HCT116 (cell line): ENCODE results near the gene CHD3. TPM values are rescaled to one million over a fixed set of nuclear protein-coding genes. Genes with fewer than 3 reads are reported as not detected.

Experiments used
- ATAC-seq: fragments of 200-7000 bp; cut with Tn5 transposase; 2 replicates; pipeline ENCODE4 v1.9.1; 2020; ENCODE audit warnings: mild to moderate bottlenecking, moderate library complexity
- BruUV-seq: library from RNA; stranded (reverse); fragments of 400-500 nt; replicated peaks from 2 replicates; lab custom pipeline; 2021; lab: Mats Ljungman, UMichigan
- CTCF ChIA-PET: fragments of 300-600 bp; sonication (Branson Sonifier 250); formaldehyde crosslinking; loops from one replicate; lab custom pipeline; 2021; ENCODE audit warnings: antibody characterized with exemption; lab: Charles Lee
- POLR2A ChIA-PET: fragments of 300-600, 350-600 bp; sonication (Branson Sonifier 250); formaldehyde crosslinking; loops from one replicate; lab custom pipeline; 2021; ENCODE audit warnings: antibody characterized with exemption; lab: Charles Lee
- RAD21 ChIA-PET, 2 experiments: fragments of 300-600 bp; sonication (Branson Sonifier 250); formaldehyde crosslinking; loops; one replicate each; lab custom pipeline; 2023; ENCODE audit warnings: low total read pairs in 2 of 2; ENCODE audit not compliant: uncharacterized antibody in 2 of 2, unreplicated experiment in 2 of 2, low non-redundant PET in 1 of 2; lab: Charles Lee
- DNase-seq: peaks from one replicate; pipeline ENCODE4 v3.0.0-alpha.2; 2010; ENCODE audit warnings: low read depth, low spot score
- H2AFZ ChIP-seq: fragments of 200-600 bp; shearing (Covaris generic), sonication (generic); 2 replicates; pipeline ENCODE4 v1.6.1; 2017; ENCODE audit warnings: low read depth, mixed run types, mixed read lengths, antibody characterized with exemption, low read length; ENCODE audit not compliant: poor library complexity, severe bottlenecking
- H3K27ac ChIP-seq: 2 replicates; pipeline ENCODE4 v1.5.1; 2012; ENCODE audit warnings: low read depth, low read length
- H3K27me3 ChIP-seq: fragments of 200-600 bp; sonication (generic); 2 replicates; pipeline ENCODE4 v1.6.1; 2016; ENCODE audit warnings: mixed run types, low read length, mixed read lengths; ENCODE audit not compliant: insufficient read depth
- H3K36me3 ChIP-seq, 2 experiments: fragments of 200-500 bp in 1 of 2; fragments of 200-600 bp in 1 of 2; sonication (Bioruptor generic) in 1 of 2; sonication (generic) in 1 of 2; 2 replicates each; pipeline versions ENCODE4 v1.5.1 to v1.6.1; 2014 to 2016; ENCODE audit warnings: low read length in 2 of 2, inconsistent platforms in 1 of 2, mixed read lengths in 1 of 2, mixed run types in 1 of 2; ENCODE audit not compliant: insufficient read depth in 2 of 2, control insufficient read depth in 1 of 2
- H3K4me1 ChIP-seq, 2 experiments: fragments of 200-600 bp in 1 of 2; sonication (generic) in 1 of 2; 2 replicates each; pipeline versions ENCODE4 v1.5.1 to v1.6.1; 2012 to 2017; ENCODE audit warnings: low read length in 2 of 2, inconsistent platforms in 1 of 2, mild to moderate bottlenecking in 1 of 2, mixed read lengths in 1 of 2, mixed run types in 1 of 2, moderate library complexity in 1 of 2; ENCODE audit not compliant: insufficient read depth in 2 of 2, control insufficient read depth in 1 of 2
- H3K4me2 ChIP-seq: fragments of 200-600 bp; sonication (generic); 2 replicates; pipeline ENCODE4 v1.6.1; 2017; ENCODE audit warnings: mixed run types, low read length, mixed read lengths
- H3K4me3 ChIP-seq, 2 experiments: fragments of 200-600 bp in 1 of 2; sonication (generic) in 1 of 2; replicated peaks in 1 of 2; 2 replicates each; pipeline ENCODE4 v1.5.1; 2011 to 2016; ENCODE audit warnings: low read length in 2 of 2, control low read depth in 1 of 2, low read depth in 1 of 2, mild to moderate bottlenecking in 1 of 2, mixed read lengths in 1 of 2, mixed run types in 1 of 2
- H3K79me2 ChIP-seq: fragments of 200-600 bp; sonication (generic); 2 replicates; pipeline ENCODE4 v1.6.1; 2017; ENCODE audit warnings: mild to moderate bottlenecking, mixed run types, low read length, moderate library complexity, mixed read lengths; ENCODE audit not compliant: insufficient read depth
- H3K9ac ChIP-seq: fragments of 200-600 bp; sonication (generic); 2 replicates; pipeline ENCODE4 v1.6.1; 2016; ENCODE audit warnings: low read length, mixed read lengths
- H3K9me2 ChIP-seq: fragments of 200-600 bp; sonication (generic), shearing (Covaris generic); 2 replicates; pipeline ENCODE4 v1.6.1; 2017; ENCODE audit warnings: mixed run types, mild to moderate bottlenecking, moderate library complexity; ENCODE audit not compliant: insufficient read depth
- H3K9me3 ChIP-seq, 2 experiments: fragments of 200-500 bp in 1 of 2; fragments of 200-600 bp in 1 of 2; sonication (Bioruptor generic) in 1 of 2; sonication (generic) in 1 of 2; 2 replicates each; pipeline ENCODE4 v1.6.1; 2014 to 2017; ENCODE audit warnings: low read length in 2 of 2, mixed read lengths in 2 of 2, inconsistent platforms in 1 of 2, low read depth in 1 of 2, mild to moderate bottlenecking in 1 of 2, mixed run types in 1 of 2, moderate library complexity in 1 of 2; ENCODE audit not compliant: control insufficient read depth in 1 of 2, insufficient read depth in 1 of 2
- H4K20me1 ChIP-seq: fragments of 200-600 bp; sonication (generic), shearing (Covaris generic); 2 replicates; pipeline ENCODE4 v1.6.1; 2017; ENCODE audit warnings: mixed run types, mild to moderate bottlenecking, moderate library complexity; ENCODE audit not compliant: insufficient read depth
- FOSL1 ChIP-seq: IDR thresholded peaks from 2 replicates; pipeline ENCODE4 v1.6.1; 2012; ENCODE audit warnings: low read depth
- JUND ChIP-seq: IDR thresholded peaks from 2 replicates; pipeline ENCODE4 v1.6.1; 2012
- POLR2AphosphoS5 ChIP-seq: IDR thresholded peaks from 2 replicates; pipeline ENCODE4 v1.6.1; 2011; ENCODE audit warnings: mild to moderate bottlenecking, low read depth, low read length, moderate library complexity
- SRF ChIP-seq: IDR thresholded peaks from 2 replicates; pipeline ENCODE4 v1.6.1; 2012; ENCODE audit warnings: low read depth
- YY1 ChIP-seq: IDR thresholded peaks from 2 replicates; pipeline ENCODE4 v1.6.1; 2011; ENCODE audit warnings: low read length, low read depth, moderate library complexity, mild to moderate bottlenecking; ENCODE audit not compliant: insufficient replicate concordance; ENCODE audit errors: extremely low read depth
- ZNF274 ChIP-seq: fragments of 200-500 bp; sonication (Bioruptor generic); IDR thresholded peaks from 2 replicates; pipeline ENCODE4 v1.6.1; 2014; ENCODE audit warnings: mild to moderate bottlenecking, low read depth, low read length, inconsistent platforms
- intact Hi-C: fragments of 100-400 bp; cut with micrococcal nuclease; formaldehyde crosslinking; loops from 2 replicates; pipeline ENCODE4 v1.10.0; 2022
- total RNA-seq: library from RNA; stranded (reverse); gene quantifications from one replicate; pipeline ENCODE4 v1.2.1, GENCODE V29; 2021; ENCODE audit not compliant: unreplicated experiment
- TF ChIP-seq, protein P1 (sequence below): IDR thresholded peaks from 2 replicates; pipeline ENCODE4 v1.6.1; 2011; ENCODE audit warnings: mild to moderate bottlenecking, low read length, moderate library complexity; ENCODE audit not compliant: insufficient replicate concordance; ENCODE audit errors: extremely low read depth
- TF ChIP-seq, protein P2 (sequence below): IDR thresholded peaks from 2 replicates; pipeline ENCODE4 v1.6.1; 2012; ENCODE audit warnings: low read depth
- TF ChIP-seq, protein P3 (sequence below): IDR thresholded peaks from 2 replicates; pipeline ENCODE4 v1.6.1; 2012

The CHD3 gene
- total RNA-seq, 1 experiment from 2014 or later = 54.8 TPM

DNA sequence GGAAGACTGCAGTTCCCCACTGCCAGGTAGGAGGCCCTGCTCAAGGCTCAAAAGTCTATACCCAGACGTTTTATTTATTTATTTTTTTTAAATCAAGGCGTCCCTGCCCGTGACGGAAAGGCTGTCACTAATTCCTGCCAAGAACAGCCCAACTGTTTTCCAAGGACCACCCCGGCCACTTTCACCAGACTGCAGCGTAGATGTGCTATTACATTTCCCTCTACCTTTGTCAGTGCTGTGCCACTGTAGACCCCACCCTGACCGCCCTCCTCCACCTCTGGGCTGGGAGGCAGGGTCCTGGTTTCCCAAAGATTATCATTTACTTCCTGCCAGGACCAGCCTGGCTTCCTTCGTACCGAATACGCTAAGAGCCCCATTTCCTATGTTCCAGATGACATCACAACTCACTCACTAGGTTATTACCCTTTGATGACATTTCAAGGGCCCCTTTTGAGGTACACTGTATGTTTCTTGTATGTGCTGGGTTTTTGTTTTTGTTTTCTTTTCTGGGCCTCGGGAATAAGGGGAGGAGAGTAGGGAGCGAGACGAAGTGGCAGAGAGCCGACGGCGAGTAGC lies 33.8 kb downstream of the CHD3 start:
- TF ChIP-seq, protein P1, sequence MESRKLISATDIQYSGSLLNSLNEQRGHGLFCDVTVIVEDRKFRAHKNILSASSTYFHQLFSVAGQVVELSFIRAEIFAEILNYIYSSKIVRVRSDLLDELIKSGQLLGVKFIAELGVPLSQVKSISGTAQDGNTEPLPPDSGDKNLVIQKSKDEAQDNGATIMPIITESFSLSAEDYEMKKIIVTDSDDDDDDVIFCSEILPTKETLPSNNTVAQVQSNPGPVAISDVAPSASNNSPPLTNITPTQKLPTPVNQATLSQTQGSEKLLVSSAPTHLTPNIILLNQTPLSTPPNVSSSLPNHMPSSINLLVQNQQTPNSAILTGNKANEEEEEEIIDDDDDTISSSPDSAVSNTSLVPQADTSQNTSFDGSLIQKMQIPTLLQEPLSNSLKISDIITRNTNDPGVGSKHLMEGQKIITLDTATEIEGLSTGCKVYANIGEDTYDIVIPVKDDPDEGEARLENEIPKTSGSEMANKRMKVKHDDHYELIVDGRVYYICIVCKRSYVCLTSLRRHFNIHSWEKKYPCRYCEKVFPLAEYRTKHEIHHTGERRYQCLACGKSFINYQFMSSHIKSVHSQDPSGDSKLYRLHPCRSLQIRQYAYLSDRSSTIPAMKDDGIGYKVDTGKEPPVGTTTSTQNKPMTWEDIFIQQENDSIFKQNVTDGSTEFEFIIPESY = no peak
- TF ChIP-seq, protein P2, sequence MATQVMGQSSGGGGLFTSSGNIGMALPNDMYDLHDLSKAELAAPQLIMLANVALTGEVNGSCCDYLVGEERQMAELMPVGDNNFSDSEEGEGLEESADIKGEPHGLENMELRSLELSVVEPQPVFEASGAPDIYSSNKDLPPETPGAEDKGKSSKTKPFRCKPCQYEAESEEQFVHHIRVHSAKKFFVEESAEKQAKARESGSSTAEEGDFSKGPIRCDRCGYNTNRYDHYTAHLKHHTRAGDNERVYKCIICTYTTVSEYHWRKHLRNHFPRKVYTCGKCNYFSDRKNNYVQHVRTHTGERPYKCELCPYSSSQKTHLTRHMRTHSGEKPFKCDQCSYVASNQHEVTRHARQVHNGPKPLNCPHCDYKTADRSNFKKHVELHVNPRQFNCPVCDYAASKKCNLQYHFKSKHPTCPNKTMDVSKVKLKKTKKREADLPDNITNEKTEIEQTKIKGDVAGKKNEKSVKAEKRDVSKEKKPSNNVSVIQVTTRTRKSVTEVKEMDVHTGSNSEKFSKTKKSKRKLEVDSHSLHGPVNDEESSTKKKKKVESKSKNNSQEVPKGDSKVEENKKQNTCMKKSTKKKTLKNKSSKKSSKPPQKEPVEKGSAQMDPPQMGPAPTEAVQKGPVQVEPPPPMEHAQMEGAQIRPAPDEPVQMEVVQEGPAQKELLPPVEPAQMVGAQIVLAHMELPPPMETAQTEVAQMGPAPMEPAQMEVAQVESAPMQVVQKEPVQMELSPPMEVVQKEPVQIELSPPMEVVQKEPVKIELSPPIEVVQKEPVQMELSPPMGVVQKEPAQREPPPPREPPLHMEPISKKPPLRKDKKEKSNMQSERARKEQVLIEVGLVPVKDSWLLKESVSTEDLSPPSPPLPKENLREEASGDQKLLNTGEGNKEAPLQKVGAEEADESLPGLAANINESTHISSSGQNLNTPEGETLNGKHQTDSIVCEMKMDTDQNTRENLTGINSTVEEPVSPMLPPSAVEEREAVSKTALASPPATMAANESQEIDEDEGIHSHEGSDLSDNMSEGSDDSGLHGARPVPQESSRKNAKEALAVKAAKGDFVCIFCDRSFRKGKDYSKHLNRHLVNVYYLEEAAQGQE = no peak
- TF ChIP-seq, protein P3, sequence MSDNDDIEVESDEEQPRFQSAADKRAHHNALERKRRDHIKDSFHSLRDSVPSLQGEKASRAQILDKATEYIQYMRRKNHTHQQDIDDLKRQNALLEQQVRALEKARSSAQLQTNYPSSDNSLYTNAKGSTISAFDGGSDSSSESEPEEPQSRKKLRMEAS = no peak
- TF ChIP-seq POLR2AphosphoS5 (no peak), ZNF274 (no peak), FOSL1 (no peak), JUND (no peak), SRF (no peak), YY1 (no peak)
- Histone ChIP-seq H3K9me2 (no peaks in the 10 kb centered on the region), H3K27me3 (no peaks in the 10 kb centered on the region), H3K9ac (no peak overlapping the region), H4K20me1 (no peaks in the 10 kb centered on the region), H3K9me3 (no peaks in the 10 kb centered on the region), H3K36me3 (no peaks in the 10 kb centered on the region), H3K4me2 (no peak overlapping the region), H2AFZ (no peak overlapping the region), H3K4me1 (no peaks in the 10 kb centered on the region), H3K27ac (no peak overlapping the region), H3K4me3 (no peak overlapping the region), H3K79me2 (no peaks in the 10 kb centered on the region)
- no peak for ATAC-seq
- RAD21 ChIA-PET = no interaction called here
- POLR2A ChIA-PET = interaction anchor here (1.0 kb wide), 1 partner anchor 10 kb away, joined by 3 read pairs; the partner anchor contains the start of genes CNTROB and TRAPPC1
- BruUV-seq = no TSS peak
- DNase-seq = no peak
- intact Hi-C loops = no loop called here
- CTCF ChIA-PET = no interaction called here
